OCI-LY7 (cell line): ENCODE measurements around the gene TMEM255B. TPM values are rescaled to one million over a fixed set of nuclear protein-coding genes. Genes with fewer than 3 reads are reported as not detected.

Experiments used
- Bru-seq: library from RNA; stranded (reverse); fragments of 400-500 nt; gene quantifications from one replicate; lab custom pipeline; 2021; lab: Mats Ljungman, UMichigan
- BruChase-seq, 2 experiments: library from RNA; stranded (reverse); fragments of 400-500 nt; gene quantifications; one replicate each; lab custom pipeline; 2021; lab: Mats Ljungman, UMichigan
- BruUV-seq: library from RNA; stranded (reverse); fragments of 400-500 nt; replicated peaks from 2 replicates; lab custom pipeline; 2021; lab: Mats Ljungman, UMichigan
- CTCF ChIA-PET: fragments of 300-600 bp; sonication (Branson Sonifier 250); formaldehyde crosslinking; loops from one replicate; lab custom pipeline; 2022; ENCODE audit warnings: antibody characterized with exemption; ENCODE audit not compliant: unreplicated experiment; lab: Charles Lee
- POLR2A ChIA-PET: fragments of 300-600 bp; sonication (Branson Sonifier 250); formaldehyde crosslinking; loops from one replicate; lab custom pipeline; 2022; ENCODE audit warnings: antibody characterized with exemption; lab: Charles Lee
- DNase-seq: peaks from one replicate; pipeline ENCODE4 v3.0.0-alpha.2; 2015; ENCODE audit warnings: low spot score
- H2AFZ ChIP-seq: fragments of 200-600 bp; sonication (generic), shearing (Covaris generic); 2 replicates; pipeline ENCODE4 v1.6.1; 2014; ENCODE audit warnings: mild to moderate bottlenecking, antibody characterized with exemption, low read length, moderate library complexity
- H3K27ac ChIP-seq: fragments of 200-600 bp; sonication (generic); 2 replicates; pipeline ENCODE4 v1.5.1; 2014; ENCODE audit warnings: mixed run types, low read depth, mild to moderate bottlenecking, moderate library complexity, low read length, inconsistent platforms; ENCODE audit not compliant: poor library complexity, severe bottlenecking
- H3K36me3 ChIP-seq: fragments of 200-600 bp; sonication (generic); 2 replicates; pipeline ENCODE4 v1.6.1; 2014; ENCODE audit warnings: mild to moderate bottlenecking, antibody characterized with exemption, low read length, moderate library complexity, mixed read lengths; ENCODE audit not compliant: insufficient read depth
- H3K4me1 ChIP-seq: fragments of 200-600 bp; sonication (generic); 2 replicates; pipeline ENCODE4 v1.5.1; 2014; ENCODE audit warnings: mild to moderate bottlenecking, low read length; ENCODE audit not compliant: insufficient read depth, poor library complexity, severe bottlenecking
- H3K4me2 ChIP-seq: fragments of 200-600 bp; sonication (generic); 2 replicates; pipeline ENCODE4 v1.6.1; 2014; ENCODE audit warnings: mild to moderate bottlenecking, low read length
- H3K4me3 ChIP-seq: fragments of 200-600 bp; sonication (generic); 2 replicates; pipeline ENCODE4 v1.5.1; 2014; ENCODE audit warnings: mild to moderate bottlenecking, low read depth, low read length; ENCODE audit not compliant: poor library complexity, severe bottlenecking
- H3K79me2 ChIP-seq: fragments of 200-600 bp; sonication (generic); 2 replicates; pipeline ENCODE4 v1.6.1; 2016; ENCODE audit warnings: low read depth, mild to moderate bottlenecking, low read length, moderate library complexity, mixed read lengths; ENCODE audit not compliant: insufficient read depth
- H3K9me2 ChIP-seq: fragments of 200-600 bp; sonication (generic); 2 replicates; pipeline ENCODE4 v1.6.1; 2016; ENCODE audit warnings: mild to moderate bottlenecking, low read length, mixed read lengths; ENCODE audit not compliant: insufficient read depth
- H3K9me3 ChIP-seq: fragments of 200-600 bp; sonication (generic); 2 replicates; pipeline ENCODE4 v1.6.1; 2014; ENCODE audit warnings: mild to moderate bottlenecking, mixed run types, low read length, mixed read lengths
- H4K20me1 ChIP-seq: fragments of 200-600 bp; sonication (generic); 2 replicates; pipeline ENCODE4 v1.6.1; 2014; ENCODE audit warnings: mild to moderate bottlenecking, antibody characterized with exemption, low read length, moderate library complexity, mixed read lengths; ENCODE audit not compliant: insufficient read depth
- EZH2phosphoT487 ChIP-seq: fragments of 200-600 bp; sonication (generic); IDR thresholded peaks from 2 replicates; pipeline ENCODE4 v1.6.1; 2018; ENCODE audit warnings: low read depth, borderline replicate concordance, mild to moderate bottlenecking, mixed run types, antibody characterized with exemption, low read length, moderate library complexity, mixed read lengths
- intact Hi-C: fragments of 100-400 bp; cut with micrococcal nuclease; formaldehyde crosslinking; loops from one replicate; pipeline ENCODE4 v1.10.0; 2022; ENCODE audit not compliant: unreplicated experiment
- long read RNA-seq: library from polyadenylated mRNA; stranded (forward); transcript quantifications from one replicate; pipeline ENCODE4 v2.0.0, GENCODE V29; 2022
- total RNA-seq, 2 experiments: library from RNA; depleted of rRNA in 1 of 2; stranded (reverse); fragments of >200 nt in 1 of 2; shearing (Covaris generic) in 1 of 2; gene quantifications; 2 replicates each; pipeline ENCODE4 v1.2.3, GENCODE V29; 2014 to 2022
- TF ChIP-seq, protein P1 (sequence below): fragments of 200-600 bp; sonication (generic); conservative IDR thresholded peaks from 2 replicates; pipeline ENCODE4 v1.5.1; 2014; ENCODE audit warnings: mild to moderate bottlenecking, antibody characterized with exemption, low read length, moderate library complexity, mixed read lengths

The TMEM255B gene
- total RNA-seq (2014; rRNA removed; shearing (Covaris generic)) = 2.6 and 2.7 TPM in 2 replicates
- total RNA-seq (2022) = 5.6 and 6.8 TPM in 2 replicates
- percentile 37 among the genes with signal in this experiment for Bru-seq, nascent RNA
- percentile 44 among the genes with signal in this experiment for BruChase-seq, experiment 1, labeled RNA remaining after a 6-hour chase
- percentile 45 among the genes with signal in this experiment for BruChase-seq, experiment 2, labeled RNA remaining after a 2-hour chase
- long read RNA-seq = 0 reads

DNA sequence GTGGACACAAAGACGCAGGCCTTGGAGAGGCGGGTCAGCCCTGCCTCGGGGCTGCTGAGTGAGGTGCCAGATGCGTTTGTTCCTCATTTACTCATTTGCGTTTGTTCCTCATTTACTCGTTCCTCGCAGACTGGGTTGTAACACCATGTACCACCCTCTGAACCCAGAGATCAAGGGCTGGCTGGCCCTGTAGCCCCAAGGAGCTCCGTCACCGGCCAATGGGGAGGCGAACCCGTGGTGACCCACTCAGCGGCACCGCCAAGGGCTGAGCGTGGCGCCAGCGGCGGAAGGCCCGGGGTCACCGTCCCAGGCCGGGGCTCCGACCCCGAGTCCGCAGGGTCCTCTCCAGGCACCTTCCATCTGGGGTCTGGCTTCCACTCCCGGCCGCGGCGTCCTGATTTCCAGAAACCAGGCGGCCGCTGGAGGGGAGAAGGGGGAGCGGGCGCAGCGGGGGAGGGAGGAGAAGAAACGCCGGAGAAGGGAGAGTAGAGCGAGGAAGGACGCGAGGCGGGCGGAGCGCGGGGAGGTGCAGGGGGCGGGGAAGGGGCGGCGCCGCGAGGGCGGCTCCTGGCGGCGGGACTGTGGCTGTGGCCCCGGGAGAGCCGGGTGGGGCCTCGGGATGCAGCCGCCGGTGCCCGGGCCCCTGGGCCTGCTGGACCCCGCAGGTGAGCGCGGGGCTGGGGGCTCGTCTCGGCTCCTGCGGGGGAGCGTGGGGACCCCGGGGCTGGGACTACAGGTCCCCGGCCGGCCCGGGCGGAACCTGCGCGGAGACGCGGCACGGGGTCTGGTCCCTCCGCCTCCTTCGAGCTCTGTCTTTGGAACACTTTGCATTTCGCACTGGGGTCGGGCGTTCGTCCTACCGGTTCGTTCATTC lies at the start of gene TMEM255B:
TMEM255B (plus strand) TSS at position 576 of the 874 bp plus-strand sequence; CDS start at position 620, 44 bp downstream.
- Histone ChIP-seq H3K4me3 (no peak within 1 kb of the TSS), H3K36me3 (no peaks in the 10 kb centered on the region), H3K79me2 (no peaks in the 10 kb centered on the region), H3K9me2 (no peaks in the 10 kb centered on the region), H3K4me2 (peak within 1 kb of the TSS; percentile 55; the same call in 1 of the 2 replicates), H4K20me1 (no peaks in the 10 kb centered on the region), H3K27ac (no peak within 1 kb of the TSS), H2AFZ (no peak within 1 kb of the TSS), H3K9me3 (no peaks in the 10 kb centered on the region), H3K4me1 (no peaks in the 10 kb centered on the region)
- intact Hi-C loops = no loop called here
- TF ChIP-seq EZH2phosphoT487 = no peak
- TF ChIP-seq, protein P1, sequence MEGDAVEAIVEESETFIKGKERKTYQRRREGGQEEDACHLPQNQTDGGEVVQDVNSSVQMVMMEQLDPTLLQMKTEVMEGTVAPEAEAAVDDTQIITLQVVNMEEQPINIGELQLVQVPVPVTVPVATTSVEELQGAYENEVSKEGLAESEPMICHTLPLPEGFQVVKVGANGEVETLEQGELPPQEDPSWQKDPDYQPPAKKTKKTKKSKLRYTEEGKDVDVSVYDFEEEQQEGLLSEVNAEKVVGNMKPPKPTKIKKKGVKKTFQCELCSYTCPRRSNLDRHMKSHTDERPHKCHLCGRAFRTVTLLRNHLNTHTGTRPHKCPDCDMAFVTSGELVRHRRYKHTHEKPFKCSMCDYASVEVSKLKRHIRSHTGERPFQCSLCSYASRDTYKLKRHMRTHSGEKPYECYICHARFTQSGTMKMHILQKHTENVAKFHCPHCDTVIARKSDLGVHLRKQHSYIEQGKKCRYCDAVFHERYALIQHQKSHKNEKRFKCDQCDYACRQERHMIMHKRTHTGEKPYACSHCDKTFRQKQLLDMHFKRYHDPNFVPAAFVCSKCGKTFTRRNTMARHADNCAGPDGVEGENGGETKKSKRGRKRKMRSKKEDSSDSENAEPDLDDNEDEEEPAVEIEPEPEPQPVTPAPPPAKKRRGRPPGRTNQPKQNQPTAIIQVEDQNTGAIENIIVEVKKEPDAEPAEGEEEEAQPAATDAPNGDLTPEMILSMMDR = no peak
- DNase-seq = no peak
- ChIA-PET CTCF (no interaction called here), POLR2A (no interaction called here)
- no TSS peak for BruUV-seq

DNA sequence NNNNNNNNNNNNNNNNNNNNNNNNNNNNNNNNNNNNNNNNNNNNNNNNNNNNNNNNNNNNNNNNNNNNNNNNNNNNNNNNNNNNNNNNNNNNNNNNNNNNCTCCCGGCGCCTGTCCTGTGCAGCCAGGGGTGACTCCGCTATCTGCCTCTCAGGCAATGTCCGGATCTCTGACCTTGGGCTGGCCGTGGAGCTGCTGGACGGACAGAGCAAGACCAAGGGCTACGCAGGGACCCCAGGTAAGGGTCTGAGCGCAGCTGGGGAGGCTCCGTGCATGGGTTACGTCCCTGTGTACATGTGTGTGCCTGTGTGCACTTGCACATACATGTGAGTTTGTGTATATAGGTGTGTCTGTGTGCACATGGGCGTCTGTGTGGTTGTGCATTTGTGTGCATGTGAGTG lies 36.1 kb upstream of the TMEM255B start:
- POLR2A ChIA-PET = no interaction called here
- H3K27ac ChIP-seq = no peak overlapping the region
- no peak overlapping the region for H3K4me2 ChIP-seq
- H3K79me2 ChIP-seq = no peaks in the 10 kb centered on the region
- CTCF ChIA-PET = no interaction called here
- no peaks in the 10 kb centered on the region for H3K9me2 ChIP-seq
- no peaks in the 10 kb centered on the region for H3K9me3 ChIP-seq
- no peaks in the 10 kb centered on the region for H3K36me3 ChIP-seq
- no peak overlapping the region for H2AFZ ChIP-seq
- TF ChIP-seq EZH2phosphoT487 = no peak
- TF ChIP-seq, protein P1 = no peak
- intact Hi-C loops = no loop called here
- no peak for DNase-seq
- no TSS peak for BruUV-seq
- H4K20me1 ChIP-seq = no peaks in the 10 kb centered on the region
- H3K4me3 ChIP-seq = no peak overlapping the region
- no peaks in the 10 kb centered on the region for H3K4me1 ChIP-seq
